ENCODE results near the gene HIVEP2. TPM values are rescaled to one million over a fixed set of nuclear protein-coding genes. Genes with fewer than 3 reads are reported as not detected.
A peak's percentile ranks its signal among the peaks of the same experiment; 100 is the strongest.

Gene HIVEP2
- total and polyA plus RNA-seq, 2 donors from 2014 or later = 2.4 to 26.0 TPM

DNA sequence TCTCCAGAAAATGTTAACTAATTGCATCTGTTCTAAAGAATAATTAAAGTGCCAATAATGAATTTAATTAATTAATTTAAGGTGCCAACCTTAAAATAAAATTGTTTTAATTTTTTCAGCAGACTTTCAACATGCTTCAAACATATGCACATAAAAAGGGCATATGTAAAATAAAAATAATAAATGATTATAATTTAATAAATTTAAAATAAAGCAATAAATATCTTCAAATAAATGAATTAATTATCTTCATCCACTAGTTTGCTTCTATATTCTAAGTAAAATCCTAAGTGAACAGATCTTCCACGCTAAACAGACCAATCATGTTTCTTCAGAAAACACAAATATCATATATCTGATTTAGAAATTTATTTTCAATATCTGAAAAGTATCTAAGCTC lies 119.2 kb downstream of the HIVEP2 start:
- no peak overlapping the region for H3K9ac ChIP-seq (ENCODE audit: low read length in 3 of 3)
- no peaks in the 10 kb centered on the region for H3K27me3 ChIP-seq (ENCODE audit: control insufficient read depth, insufficient read depth, low read length)
- H3K36me3 ChIP-seq (ENCODE audit: control insufficient read depth in 2 of 3, insufficient read depth in 3 of 3, low read length in 3 of 3) = no peaks in the 10 kb centered on the region
- H3K9me3 ChIP-seq (ENCODE audit: control insufficient read depth in 2 of 3, insufficient read depth in 1 of 3, low read length in 3 of 3) = no peaks in the 10 kb centered on the region
- FAIRE-seq (peak; percentile 80), DNase-seq (no peak)
- H3K27ac ChIP-seq (ENCODE audit: low read depth in 2 of 2, low read length in 2 of 2) = no peak overlapping the region
- intact Hi-C loops (cut with DNase I) = no loop called here
- no peak overlapping the region for H3K4me3 ChIP-seq (ENCODE audit: low read length in 3 of 3)
- TF ChIP-seq, protein P1, sequence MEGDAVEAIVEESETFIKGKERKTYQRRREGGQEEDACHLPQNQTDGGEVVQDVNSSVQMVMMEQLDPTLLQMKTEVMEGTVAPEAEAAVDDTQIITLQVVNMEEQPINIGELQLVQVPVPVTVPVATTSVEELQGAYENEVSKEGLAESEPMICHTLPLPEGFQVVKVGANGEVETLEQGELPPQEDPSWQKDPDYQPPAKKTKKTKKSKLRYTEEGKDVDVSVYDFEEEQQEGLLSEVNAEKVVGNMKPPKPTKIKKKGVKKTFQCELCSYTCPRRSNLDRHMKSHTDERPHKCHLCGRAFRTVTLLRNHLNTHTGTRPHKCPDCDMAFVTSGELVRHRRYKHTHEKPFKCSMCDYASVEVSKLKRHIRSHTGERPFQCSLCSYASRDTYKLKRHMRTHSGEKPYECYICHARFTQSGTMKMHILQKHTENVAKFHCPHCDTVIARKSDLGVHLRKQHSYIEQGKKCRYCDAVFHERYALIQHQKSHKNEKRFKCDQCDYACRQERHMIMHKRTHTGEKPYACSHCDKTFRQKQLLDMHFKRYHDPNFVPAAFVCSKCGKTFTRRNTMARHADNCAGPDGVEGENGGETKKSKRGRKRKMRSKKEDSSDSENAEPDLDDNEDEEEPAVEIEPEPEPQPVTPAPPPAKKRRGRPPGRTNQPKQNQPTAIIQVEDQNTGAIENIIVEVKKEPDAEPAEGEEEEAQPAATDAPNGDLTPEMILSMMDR (IDR thresholded peaks at IDR 0.05; ENCODE audit: borderline replicate concordance, extremely low read depth, insufficient read depth) = no peak
- peaks cover 0 to 16% (median 4%) of the 10 kb centered on the region in 3 donors for H3K4me1 ChIP-seq (ENCODE audit: control insufficient read depth in 2 of 3, insufficient read depth in 2 of 3, low read depth in 1 of 3, low read length in 3 of 3)

- Histone ChIP-seq H3K9me3 (ENCODE audit: control insufficient read depth in 2 of 3, insufficient read depth in 1 of 3, low read length in 3 of 3) (no peaks in the 10 kb centered on the region), H3K4me1 (ENCODE audit: control insufficient read depth in 2 of 3, insufficient read depth in 2 of 3, low read depth in 1 of 3, low read length in 3 of 3) (peaks cover 0 to 20% (median 4%) of the 10 kb centered on the region in 3 donors), H3K27me3 (ENCODE audit: control insufficient read depth, insufficient read depth, low read length) (no peaks in the 10 kb centered on the region), H3K9ac (ENCODE audit: low read length in 3 of 3) (no peak overlapping the region), H3K4me3 (ENCODE audit: low read length in 3 of 3) (no peak overlapping the region), H3K27ac (ENCODE audit: low read depth in 2 of 2, low read length in 2 of 2) (no peak overlapping the region), H3K36me3 (ENCODE audit: control insufficient read depth in 2 of 3, insufficient read depth in 3 of 3, low read length in 3 of 3) (no peaks in the 10 kb centered on the region)
- peak in 3 of 5 donors; percentile 21 to 77 (median 53) for DNase-seq
- TF ChIP-seq, protein P1 (IDR thresholded peaks at IDR 0.05; ENCODE audit: borderline replicate concordance, extremely low read depth, insufficient read depth) = no peak
- intact Hi-C loops (cut with DNase I) = no loop called here
- FAIRE-seq = no peak
These were observed 120.5 kb downstream of the HIVEP2 start for GRCh38 chr6:142824426-142824825.

DNA sequence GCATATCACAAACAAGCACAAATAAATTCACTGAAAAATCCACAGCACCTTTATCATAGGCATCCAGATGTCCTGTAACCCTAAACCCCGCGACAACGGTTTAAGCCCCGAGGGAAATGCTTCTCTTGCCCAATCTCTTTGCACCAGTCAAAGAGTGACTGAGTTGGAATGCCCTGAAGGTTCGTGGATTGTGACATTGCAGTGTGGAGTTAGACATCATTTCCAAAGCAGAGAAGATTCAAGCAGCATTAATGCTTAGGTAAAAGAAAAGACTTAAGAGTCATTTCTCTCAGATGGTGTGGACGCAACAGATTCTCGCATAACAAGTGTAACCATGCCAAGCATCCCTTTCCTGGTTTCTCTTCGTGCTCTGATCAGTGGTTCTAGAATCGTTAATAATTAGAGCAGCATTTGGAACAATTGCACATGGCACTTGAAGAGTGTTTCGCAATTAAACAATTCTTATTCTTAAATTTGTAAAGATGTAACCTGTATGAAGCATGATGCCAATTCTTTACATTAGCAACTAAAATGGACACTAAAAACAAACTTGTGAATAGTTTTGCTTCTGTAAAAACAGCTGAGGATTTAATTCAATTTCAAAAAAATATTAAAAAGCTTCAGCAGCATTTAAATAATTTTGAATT lies 121.6 kb downstream of the HIVEP2 start:
- Histone ChIP-seq H3K27me3 (ENCODE audit: control insufficient read depth, insufficient read depth, low read length) (no peaks in the 10 kb centered on the region), H3K27ac (ENCODE audit: low read depth in 2 of 2, low read length in 2 of 2) (no peak overlapping the region)

More for the DNA sequence above, 121.6 kb downstream of the HIVEP2 start:
- H3K9me3 ChIP-seq (ENCODE audit: control insufficient read depth in 2 of 3, insufficient read depth in 1 of 3, low read length in 3 of 3) = no peaks in the 10 kb centered on the region
- FAIRE-seq (no peak), DNase-seq (no peak)
- no peaks in the 10 kb centered on the region for H3K36me3 ChIP-seq (ENCODE audit: control insufficient read depth in 2 of 3, insufficient read depth in 3 of 3, low read length in 3 of 3)
- intact Hi-C loops (cut with DNase I) = no loop called here
- H3K9ac ChIP-seq (ENCODE audit: low read length in 3 of 3) = no peak overlapping the region
- H3K4me1 ChIP-seq (ENCODE audit: control insufficient read depth in 2 of 3, insufficient read depth in 2 of 3, low read depth in 1 of 3, low read length in 3 of 3) = peaks cover 0 to 22% (median 4%) of the 10 kb centered on the region in 3 donors
- H3K4me3 ChIP-seq (ENCODE audit: low read length in 3 of 3) = no peak overlapping the region
- TF ChIP-seq, protein P1 (IDR thresholded peaks at IDR 0.05; ENCODE audit: borderline replicate concordance, extremely low read depth, insufficient read depth) = no peak
